ENCODE results near the gene LRRC56.

DNA sequence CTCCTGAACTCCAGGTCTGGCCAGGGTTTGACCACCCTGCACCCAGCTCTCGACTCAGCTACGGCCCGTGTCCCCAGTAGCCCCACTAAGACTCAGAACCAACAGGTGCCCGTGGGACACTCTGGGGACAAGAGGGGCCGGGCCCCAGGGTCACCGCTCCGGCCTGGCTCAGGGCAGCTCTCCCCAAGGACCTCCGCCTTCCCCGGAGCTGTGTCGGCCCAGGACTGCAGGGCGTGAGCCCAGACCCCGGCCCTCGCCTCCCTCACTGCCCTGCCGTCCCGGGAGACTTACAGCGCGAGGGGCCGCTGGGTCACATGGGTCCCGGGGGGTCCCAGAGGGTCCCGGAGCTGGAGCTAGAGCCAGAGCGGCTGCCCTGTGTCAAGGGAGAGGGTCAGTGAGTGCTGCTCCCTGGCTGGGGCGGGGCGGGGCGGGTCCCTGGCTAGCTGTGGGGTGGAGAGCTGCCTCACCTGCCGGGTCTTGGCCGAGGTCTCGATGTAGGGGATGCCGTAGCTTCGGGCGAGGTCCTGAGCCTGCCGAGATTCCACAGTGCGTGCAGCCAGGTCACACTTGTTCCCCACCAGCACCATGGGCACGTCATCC, 4.2 kb upstream of the LRRC56 start:
- TF ChIP-seq, protein P1, sequence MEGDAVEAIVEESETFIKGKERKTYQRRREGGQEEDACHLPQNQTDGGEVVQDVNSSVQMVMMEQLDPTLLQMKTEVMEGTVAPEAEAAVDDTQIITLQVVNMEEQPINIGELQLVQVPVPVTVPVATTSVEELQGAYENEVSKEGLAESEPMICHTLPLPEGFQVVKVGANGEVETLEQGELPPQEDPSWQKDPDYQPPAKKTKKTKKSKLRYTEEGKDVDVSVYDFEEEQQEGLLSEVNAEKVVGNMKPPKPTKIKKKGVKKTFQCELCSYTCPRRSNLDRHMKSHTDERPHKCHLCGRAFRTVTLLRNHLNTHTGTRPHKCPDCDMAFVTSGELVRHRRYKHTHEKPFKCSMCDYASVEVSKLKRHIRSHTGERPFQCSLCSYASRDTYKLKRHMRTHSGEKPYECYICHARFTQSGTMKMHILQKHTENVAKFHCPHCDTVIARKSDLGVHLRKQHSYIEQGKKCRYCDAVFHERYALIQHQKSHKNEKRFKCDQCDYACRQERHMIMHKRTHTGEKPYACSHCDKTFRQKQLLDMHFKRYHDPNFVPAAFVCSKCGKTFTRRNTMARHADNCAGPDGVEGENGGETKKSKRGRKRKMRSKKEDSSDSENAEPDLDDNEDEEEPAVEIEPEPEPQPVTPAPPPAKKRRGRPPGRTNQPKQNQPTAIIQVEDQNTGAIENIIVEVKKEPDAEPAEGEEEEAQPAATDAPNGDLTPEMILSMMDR (IDR thresholded peaks at IDR 0.05): no peak
- TF ChIP-seq EP300 (IDR thresholded peaks at IDR 0.05) (no peak), POLR2AphosphoS5 (IDR thresholded peaks at IDR 0.05) (no peak), POLR2A (IDR thresholded peaks at IDR 0.05) (no peak)

Data from suprapubic skin (tissue), 4 donors.